ENCODE results near the gene NGEF.

- TF ChIP-seq, protein P1, sequence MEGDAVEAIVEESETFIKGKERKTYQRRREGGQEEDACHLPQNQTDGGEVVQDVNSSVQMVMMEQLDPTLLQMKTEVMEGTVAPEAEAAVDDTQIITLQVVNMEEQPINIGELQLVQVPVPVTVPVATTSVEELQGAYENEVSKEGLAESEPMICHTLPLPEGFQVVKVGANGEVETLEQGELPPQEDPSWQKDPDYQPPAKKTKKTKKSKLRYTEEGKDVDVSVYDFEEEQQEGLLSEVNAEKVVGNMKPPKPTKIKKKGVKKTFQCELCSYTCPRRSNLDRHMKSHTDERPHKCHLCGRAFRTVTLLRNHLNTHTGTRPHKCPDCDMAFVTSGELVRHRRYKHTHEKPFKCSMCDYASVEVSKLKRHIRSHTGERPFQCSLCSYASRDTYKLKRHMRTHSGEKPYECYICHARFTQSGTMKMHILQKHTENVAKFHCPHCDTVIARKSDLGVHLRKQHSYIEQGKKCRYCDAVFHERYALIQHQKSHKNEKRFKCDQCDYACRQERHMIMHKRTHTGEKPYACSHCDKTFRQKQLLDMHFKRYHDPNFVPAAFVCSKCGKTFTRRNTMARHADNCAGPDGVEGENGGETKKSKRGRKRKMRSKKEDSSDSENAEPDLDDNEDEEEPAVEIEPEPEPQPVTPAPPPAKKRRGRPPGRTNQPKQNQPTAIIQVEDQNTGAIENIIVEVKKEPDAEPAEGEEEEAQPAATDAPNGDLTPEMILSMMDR (IDR thresholded peaks at IDR 0.05), result no peak
- no peak for TF ChIP-seq EP300 (IDR thresholded peaks at IDR 0.05)
- no peak for TF ChIP-seq POLR2A (IDR thresholded peaks at IDR 0.05)
- no peak for TF ChIP-seq POLR2AphosphoS5 (IDR thresholded peaks at IDR 0.05)
These were observed 129.8 kb downstream of the NGEF start for GRCh38 chr2:232883116-232883721.
